B cell (primary cell): Measurements from ENCODE around the gene SCN4A.

ENCODE experiments used
- CTCF ChIP-seq: fragments of 200-600 bp; IDR thresholded peaks from one replicate; pipeline ENCODE4 v1.8.0; 2022; ENCODE audit warnings: antibody characterized with exemption, mild to moderate bottlenecking
- EZH2 ChIP-seq: IDR thresholded peaks from 2 replicates; pipeline ENCODE4 v1.6.1; 2012; ENCODE audit warnings: borderline replicate concordance, low read depth, mild to moderate bottlenecking, moderate library complexity, low read length; ENCODE audit not compliant: insufficient read depth, poor library complexity, severe bottlenecking

- TF ChIP-seq CTCF: no peak
- no peak for TF ChIP-seq EZH2
Observed at GRCh38 chr17:63933598-63933997, 39.1 kb downstream of the SCN4A start.
